H1 (cell line): ENCODE results near the gene KRTAP9-7. TPM values are rescaled to one million over a fixed set of nuclear protein-coding genes. Genes with fewer than 3 reads are reported as not detected.

Source experiments
- CTCF ChIA-PET: fragments of 300-600 bp; sonication (Branson Sonifier 250); formaldehyde crosslinking; loops from one replicate; lab custom pipeline; 2021; ENCODE audit not compliant: partially characterized antibody; lab: Charles Lee
- POLR2A ChIA-PET: fragments of 300-600 bp; sonication (Branson Sonifier 250); formaldehyde crosslinking; loops from one replicate; lab custom pipeline; 2021; ENCODE audit warnings: inconsistent platforms; ENCODE audit not compliant: partially characterized antibody; lab: Charles Lee
- DNase-seq, 2 experiments: peaks; one replicate each; pipeline versions ENCODE4 v3.0.0 to v3.0.0-alpha.2; 2010 to 2022; ENCODE audit warnings: low spot score in 2 of 2, low read depth in 1 of 2, mixed read lengths in 1 of 2
- FAIRE-seq: peaks from 2 replicates; lab custom pipeline; 2011; peaks lifted over from hg19 to GRCh38; lab: Jason Lieb, UNC
- H2AFZ ChIP-seq: 2 replicates; pipeline ENCODE4 v1.8.1; 2012; ENCODE audit warnings: low read length, inconsistent platforms
- H2AK5ac ChIP-seq: 2 replicates; pipeline ENCODE4 v1.6.1; 2013; ENCODE audit warnings: low read depth, low read length
- H2BK120ac ChIP-seq: replicated peaks from 2 replicates; pipeline ENCODE3; 2013; ENCODE audit warnings: low read depth, low read length, inconsistent platforms
- H2BK12ac ChIP-seq: 2 replicates; pipeline ENCODE4 v1.6.1; 2013; ENCODE audit warnings: low read depth, low read length
- H2BK15ac ChIP-seq: 2 replicates; pipeline ENCODE4 v1.6.1; 2013; ENCODE audit warnings: low read length
- H2BK20ac ChIP-seq: 2 replicates; pipeline ENCODE4 v1.6.1; 2013; ENCODE audit warnings: low read length
- H2BK5ac ChIP-seq: 2 replicates; pipeline ENCODE4 v1.6.1; 2013; ENCODE audit warnings: low read depth, low read length
- H3K14ac ChIP-seq: 2 replicates; pipeline ENCODE4 v1.6.1; 2013; ENCODE audit warnings: inconsistent platforms; ENCODE audit not compliant: insufficient read length
- H3K18ac ChIP-seq: 2 replicates; pipeline ENCODE4 v1.6.1; 2013; ENCODE audit warnings: low read length; ENCODE audit errors: extremely low read depth
- H3K23ac ChIP-seq: 2 replicates; pipeline ENCODE4 v1.6.1; 2013; ENCODE audit warnings: inconsistent platforms; ENCODE audit not compliant: insufficient read length
- H3K23me2 ChIP-seq: 2 replicates; pipeline ENCODE4 v1.6.1; 2013; ENCODE audit warnings: low read depth, low read length
- H3K27ac ChIP-seq: 2 replicates; pipeline ENCODE4 v1.6.1; 2011; ENCODE audit warnings: low read depth, low read length, inconsistent platforms
- H3K27me3 ChIP-seq, 4 experiments: replicated peaks in 1 of 4; 1 replicate in 1 of 4; 2 replicates in 3 of 4; pipeline versions ENCODE4 v1.6.1 to v1.8.1; 2011 to 2013; ENCODE audit warnings: low read length in 3 of 4, mild to moderate bottlenecking in 3 of 4, inconsistent platforms in 2 of 4, mixed read lengths in 2 of 4, moderate library complexity in 1 of 4; ENCODE audit not compliant: control insufficient read depth in 3 of 4, insufficient read depth in 3 of 4; ENCODE audit errors: extremely low read depth in 1 of 4
- H3K36me3 ChIP-seq, 4 experiments: 2 replicates each; pipeline versions ENCODE4 v1.6.1 to v1.8.1; 2011 to 2013; ENCODE audit warnings: mild to moderate bottlenecking in 4 of 4, low read length in 3 of 4, moderate library complexity in 2 of 4, control low read depth in 1 of 4, inconsistent platforms in 1 of 4; ENCODE audit not compliant: insufficient read depth in 4 of 4, control insufficient read depth in 2 of 4
- H3K4ac ChIP-seq: replicated peaks from 2 replicates; pipeline ENCODE3; 2013; ENCODE audit warnings: low read length, low read depth, mixed read lengths, inconsistent platforms; ENCODE audit not compliant: insufficient read length
- H3K4me1 ChIP-seq, 4 experiments: replicated peaks in 1 of 4; 1 replicate in 1 of 4; 2 replicates in 3 of 4; pipeline versions ENCODE4 v1.6.1 to v1.8.1; 2011 to 2013; ENCODE audit warnings: low read length in 3 of 4, inconsistent platforms in 2 of 4, mixed read lengths in 1 of 4; ENCODE audit not compliant: insufficient read depth in 4 of 4, control insufficient read depth in 3 of 4
- H3K4me2 ChIP-seq, 2 experiments: 2 replicates each; pipeline versions ENCODE4 v1.6.1 to v1.8.1; 2011 to 2013; ENCODE audit warnings: low read depth in 2 of 2, low read length in 2 of 2, control low read depth in 1 of 2, inconsistent platforms in 1 of 2, mild to moderate bottlenecking in 1 of 2; ENCODE audit not compliant: insufficient read depth in 1 of 2
- H3K4me3 ChIP-seq, 4 experiments: fragments of 200-600, 300-600 bp in 1 of 4; sonication (generic), shearing (Covaris generic), sonication (Bioruptor Twin) in 1 of 4; 2 replicates each; pipeline versions ENCODE4 v1.5.1 to v1.8.1; 2011 to 2016; ENCODE audit warnings: low read length in 4 of 4, low read depth in 3 of 4, control low read depth in 2 of 4, inconsistent platforms in 2 of 4, mild to moderate bottlenecking in 2 of 4, mixed read lengths in 1 of 4, moderate library complexity in 1 of 4; ENCODE audit not compliant: insufficient read depth in 2 of 4; ENCODE audit errors: extremely low read depth in 1 of 4
- H3K56ac ChIP-seq: replicated peaks from 2 replicates; pipeline ENCODE3; 2013; ENCODE audit warnings: low read depth, mild to moderate bottlenecking, mixed read lengths, low read length, inconsistent platforms; ENCODE audit not compliant: insufficient read length
- H3K79me1 ChIP-seq: 2 replicates; pipeline ENCODE4 v1.6.1; 2013; ENCODE audit warnings: low read depth, low read length, control low read depth
- H3K79me2 ChIP-seq, 2 experiments: 2 replicates each; pipeline versions ENCODE4 v1.6.1 to v1.8.1; 2012 to 2013; ENCODE audit warnings: low read length in 2 of 2, mild to moderate bottlenecking in 2 of 2, inconsistent platforms in 1 of 2; ENCODE audit not compliant: insufficient read depth in 2 of 2, control insufficient read depth in 1 of 2
- H3K9ac ChIP-seq, 4 experiments: replicated peaks in 1 of 4; 1 replicate in 1 of 4; 2 replicates in 3 of 4; pipeline versions ENCODE4 v1.6.1 to v1.8.1; 2011 to 2013; ENCODE audit warnings: low read depth in 3 of 4, low read length in 3 of 4, control low read depth in 2 of 4, mild to moderate bottlenecking in 2 of 4, moderate library complexity in 2 of 4, inconsistent platforms in 1 of 4; ENCODE audit errors: extremely low read depth in 1 of 4
- H3K9me3 ChIP-seq, 2 experiments: 2 replicates each; pipeline versions ENCODE4 v1.6.1 to v1.8.1; 2012 to 2013; ENCODE audit warnings: mild to moderate bottlenecking in 2 of 2, moderate library complexity in 2 of 2, control low read depth in 1 of 2, inconsistent platforms in 1 of 2, low read depth in 1 of 2, low read length in 1 of 2, mixed read lengths in 1 of 2; ENCODE audit not compliant: insufficient read depth in 2 of 2
- H4K20me1 ChIP-seq, 2 experiments: replicated peaks in 1 of 2; 2 replicates each; pipeline versions ENCODE3 to v1.8.1; 2011 to 2013; ENCODE audit warnings: inconsistent platforms in 2 of 2, low read length in 2 of 2, mild to moderate bottlenecking in 1 of 2; ENCODE audit not compliant: insufficient read depth in 2 of 2, control insufficient read depth in 1 of 2
- H4K5ac ChIP-seq: 2 replicates; pipeline ENCODE4 v1.6.1; 2013; ENCODE audit warnings: low read length, low read depth, mixed read lengths, inconsistent platforms; ENCODE audit not compliant: insufficient read length
- H4K8ac ChIP-seq: 2 replicates; pipeline ENCODE4 v1.8.0; 2013; ENCODE audit warnings: mild to moderate bottlenecking, moderate library complexity, low read length, inconsistent platforms; ENCODE audit not compliant: insufficient read depth; ENCODE audit errors: extremely low read depth
- H4K91ac ChIP-seq: replicated peaks from 2 replicates; pipeline ENCODE3; 2013; ENCODE audit warnings: low read length, mixed read lengths, inconsistent platforms; ENCODE audit not compliant: insufficient read length
- CBX5 ChIP-seq: fragments of 300-800, 300-1000 bp; sonication (generic); IDR thresholded peaks from 2 replicates; pipeline ENCODE4 v1.7.1; 2016; ENCODE audit warnings: antibody characterized with exemption, low read length, low read depth
- CTBP2 ChIP-seq: IDR thresholded peaks from 2 replicates; pipeline ENCODE4 v1.7.0; 2011; ENCODE audit warnings: borderline replicate concordance, mild to moderate bottlenecking, moderate library complexity, mixed read lengths, low read length; ENCODE audit not compliant: insufficient read depth, insufficient read length
- HDAC2 ChIP-seq, 2 experiments: fragments of 300-600 bp in 1 of 2; sonication (generic) in 1 of 2; IDR thresholded peaks; 2 replicates each; pipeline ENCODE4 v1.6.1; 2011 to 2012; ENCODE audit warnings: low read depth in 2 of 2, low read length in 2 of 2, mild to moderate bottlenecking in 2 of 2, moderate library complexity in 2 of 2, borderline replicate concordance in 1 of 2, inconsistent platforms in 1 of 2
- MAFK ChIP-seq: IDR thresholded peaks from 2 replicates; pipeline ENCODE4 v1.6.1; 2012; ENCODE audit warnings: low read depth, mild to moderate bottlenecking, improper control_type of control experiment, low read length
- RBBP5 ChIP-seq: IDR thresholded peaks from 2 replicates; pipeline ENCODE4 v1.7.1; 2012; ENCODE audit warnings: low read depth, mild to moderate bottlenecking, inconsistent platforms, low read length, moderate library complexity, borderline replicate concordance
- SAP30 ChIP-seq: fragments of 300-600 bp; sonication (generic); IDR thresholded peaks from 2 replicates; pipeline ENCODE4 v1.7.1; 2012; ENCODE audit warnings: low read length, moderate library complexity, mild to moderate bottlenecking, inconsistent platforms; ENCODE audit not compliant: insufficient read depth, insufficient replicate concordance
- SP2 ChIP-seq: IDR thresholded peaks from 2 replicates; pipeline ENCODE4 v1.6.1; 2012; ENCODE audit warnings: mild to moderate bottlenecking, low read length, inconsistent platforms
- ZNF274 ChIP-seq: IDR thresholded peaks from 2 replicates; pipeline ENCODE4 v1.7.0; 2012; ENCODE audit warnings: low read length, borderline replicate concordance; ENCODE audit errors: extremely low read depth
- WGBS, 2 experiments: shearing (Covaris generic) in 1 of 2; methylation state at CpG; one replicate each; pipeline versions ENCODE4 v1.1.6 to v1.1.7; 2013 to 2015; ENCODE audit warnings: low lambda C conversion rate in 2 of 2, mixed read lengths in 2 of 2, inconsistent platforms in 1 of 2, low coverage in 1 of 2, missing lambda C conversion rate in 1 of 2; ENCODE audit not compliant: insufficient replicate concordance in 2 of 2, insufficient coverage in 1 of 2, insufficient read length in 1 of 2; ENCODE audit errors: extremely low coverage in 1 of 2, missing lambda C conversion rate in 1 of 2; 5-methylcytosine and 5-hydroxymethylcytosine counted together
- polyA plus RNA-seq, 7 experiments: library from polyadenylated mRNA; depleted of rRNA in 3 of 7; stranded (reverse) in 5 of 7; unstranded in 2 of 7; fragments of >200 nt in 5 of 7; fragments of 200-250 nt in 2 of 7; gene quantifications; 1 replicate in 5 of 7; 2 replicates in 1 of 7; 4 replicates in 1 of 7; pipeline versions ENCODE4 v1.2.1 to v1.2.3, GENCODE V29; 2011 to 2013; ENCODE audit warnings: missing spikeins in 2 of 7, mixed read lengths in 2 of 7
- total RNA-seq: library from RNA; stranded (reverse); fragmentation: NEBNext Ultra II Directional; extraction: Animal tissue kit (Norgen Biotek cat#: 25700); gene quantifications from 2 replicates; pipeline ENCODE4 v1.2.1, GENCODE V29; 2021
- TF ChIP-seq, protein P1 (sequence below): IDR thresholded peaks from 2 replicates; pipeline ENCODE4 v1.6.1; 2011; ENCODE audit warnings: low read length, improper control_type of control experiment

The KRTAP9-7 gene
- total and polyA plus RNA-seq, 2 of the 8 experiments (the other 6 are each of a cell fraction or from before 2014, with no cell fraction given), result not detected

DNA sequence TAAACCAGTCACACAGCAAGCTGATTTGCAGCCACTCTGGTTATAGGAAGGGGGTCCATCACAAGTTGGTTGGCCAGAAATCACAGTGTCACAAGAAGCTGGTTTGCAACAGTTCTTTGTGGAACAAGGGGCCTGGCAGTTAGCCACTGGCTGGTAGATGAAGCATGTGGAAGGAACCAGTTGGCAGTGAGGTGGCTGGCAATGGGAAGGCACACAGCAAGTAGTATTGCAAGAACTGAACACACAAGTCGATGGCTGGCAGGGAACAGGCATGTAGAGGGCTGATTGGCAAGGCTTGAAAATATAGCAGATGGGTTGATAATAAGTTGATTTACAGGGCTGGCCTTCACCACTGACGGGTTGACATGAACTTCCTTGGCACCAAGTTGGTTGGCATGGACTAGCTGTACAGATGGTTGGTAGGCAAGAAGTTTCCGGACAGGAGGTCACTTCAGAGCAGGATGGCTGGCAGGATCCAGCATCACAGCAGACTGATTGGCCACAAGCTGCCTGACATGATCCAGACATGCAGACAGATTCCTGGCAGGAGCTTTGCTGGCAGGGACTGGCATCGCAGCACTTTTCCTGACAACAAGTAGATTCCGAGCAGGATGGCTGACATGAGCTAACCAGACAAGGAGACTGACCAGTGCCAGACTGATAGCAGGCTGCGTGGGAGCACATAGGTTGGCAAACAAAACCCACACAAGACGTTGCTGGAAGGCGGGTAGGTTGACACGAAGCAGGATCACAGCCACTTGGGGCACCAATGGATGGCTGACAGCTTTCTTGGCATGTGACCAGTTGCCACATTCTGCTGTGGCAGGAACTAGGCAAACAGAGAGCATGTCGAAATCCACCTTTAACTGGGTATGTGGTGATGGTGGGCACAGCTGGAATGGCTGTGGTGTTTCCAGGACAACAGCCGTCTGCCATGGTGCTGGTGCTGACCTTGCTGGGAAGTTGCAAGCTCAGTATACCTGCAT lies 26.7 kb downstream of the KRTAP9-7 start, which contains the start of gene KRTAP29-1:
Gene KRTAP29-1 (minus strand): TSS at position 936 of the 986 bp plus-strand sequence. CDS start 0 bp downstream, at position 936.
- no peak within 1 kb of the TSS for H3K14ac ChIP-seq
- no peaks in the 10 kb centered on the region for H3K79me2 ChIP-seq
- no peak within 1 kb of the TSS for H3K4me3 ChIP-seq
- H2AK5ac ChIP-seq, result no peak within 1 kb of the TSS
- peak within 1 kb of the TSS; percentile 47 for H2BK120ac ChIP-seq
- FAIRE-seq (no peak), DNase-seq (no peak)
- H3K9me3 ChIP-seq, result no peaks in the 10 kb centered on the region; a peak in 1 of 4 replicates
- no peak within 1 kb of the TSS for H4K5ac ChIP-seq
- no peak within 1 kb of the TSS for H3K56ac ChIP-seq
- H3K4me2 ChIP-seq, result no peak within 1 kb of the TSS
- no peaks in the 10 kb centered on the region for H3K79me1 ChIP-seq
- no peak within 1 kb of the TSS for H3K27ac ChIP-seq
- H2BK15ac ChIP-seq, result no peak within 1 kb of the TSS
- H4K91ac ChIP-seq, result no peak within 1 kb of the TSS
- no peaks in the 10 kb centered on the region; the same call in 1 of the 2 replicates for H3K23me2 ChIP-seq
- WGBS, 2 experiments, result 88% methylated on average over 11 of the region's 11 CpGs; no CpG with 5 or more reads in 1 of the 2 experiments
- POLR2A ChIA-PET, result no interaction called here
- TF ChIP-seq, protein P1, sequence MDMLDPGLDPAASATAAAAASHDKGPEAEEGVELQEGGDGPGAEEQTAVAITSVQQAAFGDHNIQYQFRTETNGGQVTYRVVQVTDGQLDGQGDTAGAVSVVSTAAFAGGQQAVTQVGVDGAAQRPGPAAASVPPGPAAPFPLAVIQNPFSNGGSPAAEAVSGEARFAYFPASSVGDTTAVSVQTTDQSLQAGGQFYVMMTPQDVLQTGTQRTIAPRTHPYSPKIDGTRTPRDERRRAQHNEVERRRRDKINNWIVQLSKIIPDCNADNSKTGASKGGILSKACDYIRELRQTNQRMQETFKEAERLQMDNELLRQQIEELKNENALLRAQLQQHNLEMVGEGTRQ, result no peak
- TF ChIP-seq ZNF274, result no peak
- no peak for TF ChIP-seq MAFK
- TF ChIP-seq CBX5, result no peak
- TF ChIP-seq CTBP2, result no peak
- TF ChIP-seq SP2, result no peak
- no peak for TF ChIP-seq RBBP5
- no peak for TF ChIP-seq HDAC2 (IDR thresholded peaks at IDR 0.05; ENCODE audit: borderline replicate concordance in 1 of 2, low read depth in 2 of 2, low read length in 2 of 2)
- no peak for TF ChIP-seq SAP30
- no peak within 1 kb of the TSS for H2AFZ ChIP-seq
- H3K9ac ChIP-seq, result no peak within 1 kb of the TSS
- no peak within 1 kb of the TSS for H3K4ac ChIP-seq
- no peak within 1 kb of the TSS for H2BK20ac ChIP-seq
- H3K27me3 ChIP-seq, result no peaks in the 10 kb centered on the region; a peak in 2 of 7 replicates
- peak within 1 kb of the TSS; percentile 33; the same call in 1 of the 2 replicates for H2BK12ac ChIP-seq
- no peaks in the 10 kb centered on the region for H4K20me1 ChIP-seq
- no peak within 1 kb of the TSS for H4K8ac ChIP-seq
- no peak within 1 kb of the TSS for H3K18ac ChIP-seq
- no peaks in the 10 kb centered on the region; a peak in 1 of 7 replicates for H3K4me1 ChIP-seq
- H3K36me3 ChIP-seq, result no peaks in the 10 kb centered on the region
- H2BK5ac ChIP-seq, result no peak within 1 kb of the TSS
- H3K23ac ChIP-seq, result no peak within 1 kb of the TSS
- CTCF ChIA-PET, result interaction anchor here (0.7 to 1.8 kb wide), 5 partner anchors 20 to 693 kb away, joined by 3 to 7 read pairs (median 3); no protein-coding TSS in a partner anchor
